CD14-positive monocyte (primary cell): ENCODE data around the gene ELN. TPM values are rescaled to one million over a fixed set of nuclear protein-coding genes. Genes with fewer than 3 reads are reported as not detected.

Source experiments
- DNase-seq, 3 donors: peaks; one replicate each; pipeline ENCODE4 v3.0.0-alpha.2; 2011 to 2022
- H2AFZ ChIP-seq: 2 replicates; pipeline ENCODE4 v1.6.0; 2012; ENCODE audit warnings: mild to moderate bottlenecking, low read depth, low read length, inconsistent platforms; ENCODE audit not compliant: insufficient read depth, poor library complexity, severe bottlenecking
- H3K27ac ChIP-seq, 2 donors: 1 replicate in 1 of 2; 2 replicates in 1 of 2; pipeline ENCODE4 v1.5.1; 2012 to 2013; ENCODE audit warnings: low read length in 2 of 2, control low read depth in 1 of 2, inconsistent platforms in 1 of 2, low read depth in 1 of 2, mild to moderate bottlenecking in 1 of 2
- H3K27me3 ChIP-seq, 2 donors: one replicate each; pipeline versions ENCODE4 v1.6.0 to v1.6.1; 2011 to 2013; ENCODE audit warnings: low read length in 2 of 2; ENCODE audit not compliant: control insufficient read depth in 2 of 2, insufficient read depth in 2 of 2
- H3K36me3 ChIP-seq, 2 donors: replicated peaks in 1 of 2; 1 replicate in 1 of 2; 2 replicates in 1 of 2; pipeline versions ENCODE4 v1.5.1 to v1.6.1; 2012 to 2013; ENCODE audit warnings: low read length in 2 of 2, control low read depth in 1 of 2, inconsistent platforms in 1 of 2, mild to moderate bottlenecking in 1 of 2; ENCODE audit not compliant: insufficient read depth in 2 of 2, control insufficient read depth in 1 of 2
- H3K4me1 ChIP-seq, 2 donors: 1 replicate in 1 of 2; 2 replicates in 1 of 2; pipeline versions ENCODE4 v1.5.1 to v1.6.1; 2012 to 2013; ENCODE audit warnings: low read length in 2 of 2, control low read depth in 1 of 2, inconsistent platforms in 1 of 2, mild to moderate bottlenecking in 1 of 2, moderate library complexity in 1 of 2; ENCODE audit not compliant: insufficient read depth in 2 of 2, control insufficient read depth in 1 of 2
- H3K4me2 ChIP-seq: replicated peaks from 2 replicates; pipeline ENCODE3; 2012; ENCODE audit warnings: low read length, moderate library complexity, mild to moderate bottlenecking; ENCODE audit not compliant: poor library complexity, severe bottlenecking; ENCODE audit errors: extremely low read depth
- H3K4me3 ChIP-seq, 3 experiments: fragments of 200-600 bp in 1 of 3; sonication (generic) in 1 of 3; replicated peaks in 1 of 3; 1 replicate in 2 of 3; 2 replicates in 1 of 3; pipeline ENCODE4 v1.5.1; 2011 to 2013; ENCODE audit warnings: low read length in 3 of 3, mild to moderate bottlenecking in 3 of 3, control low read depth in 2 of 3, low read depth in 2 of 3, inconsistent platforms in 1 of 3, moderate library complexity in 1 of 3
- H3K79me2 ChIP-seq: 2 replicates; pipeline ENCODE4 v1.6.0; 2012; ENCODE audit warnings: mild to moderate bottlenecking, control low read depth, inconsistent platforms, low read length, moderate library complexity; ENCODE audit not compliant: insufficient read depth
- H3K9ac ChIP-seq: 2 replicates; pipeline ENCODE4 v1.6.0; 2017; ENCODE audit warnings: low read length, mild to moderate bottlenecking; ENCODE audit not compliant: insufficient read depth, poor library complexity, severe bottlenecking
- H3K9me3 ChIP-seq, 2 donors: replicated peaks in 1 of 2; 1 replicate in 1 of 2; 2 replicates in 1 of 2; pipeline versions ENCODE4 v1.5.1 to v1.6.1; 2012 to 2013; ENCODE audit warnings: low read length in 2 of 2, control low read depth in 1 of 2; ENCODE audit not compliant: control insufficient read depth in 1 of 2, insufficient read depth in 1 of 2
- H4K20me1 ChIP-seq: 2 replicates; pipeline ENCODE4 v1.6.0; 2012; ENCODE audit warnings: mild to moderate bottlenecking, low read length, control low read depth, moderate library complexity; ENCODE audit not compliant: insufficient read depth
- H3K27ac Mint-ChIP-seq, 7 donors: one replicate each; pipeline ENCODE4 v1.8.0; 2020; ENCODE audit warnings: mild to moderate bottlenecking in 7 of 7, mixed read lengths in 7 of 7, moderate library complexity in 6 of 7, inconsistent platforms in 2 of 7
- H3K27me3 Mint-ChIP-seq, 3 donors: one replicate each; pipeline ENCODE4 v1.8.0; 2021 to 2022; ENCODE audit warnings: low read depth in 3 of 3, mild to moderate bottlenecking in 3 of 3, mixed read lengths in 3 of 3, moderate library complexity in 3 of 3, inconsistent platforms in 1 of 3
- H3K36me3 Mint-ChIP-seq, 2 donors: one replicate each; pipeline ENCODE4 v1.8.0; 2020; ENCODE audit warnings: mixed read lengths in 2 of 2, inconsistent platforms in 1 of 2, mild to moderate bottlenecking in 1 of 2
- H3K4me1 Mint-ChIP-seq: one replicate; pipeline ENCODE4 v1.8.0; 2020; ENCODE audit warnings: mild to moderate bottlenecking, mixed read lengths
- H3K4me3 Mint-ChIP-seq, 2 donors: one replicate each; pipeline ENCODE4 v1.8.0; 2020; ENCODE audit warnings: mild to moderate bottlenecking in 2 of 2, mixed read lengths in 2 of 2, moderate library complexity in 1 of 2
- H3K9me3 Mint-ChIP-seq, 7 donors: one replicate each; pipeline ENCODE4 v1.8.0; 2020 to 2022; ENCODE audit warnings: mixed read lengths in 7 of 7, mild to moderate bottlenecking in 6 of 7, moderate library complexity in 6 of 7, inconsistent platforms in 2 of 7
- CTCF ChIP-seq: fragments of 200-600 bp; IDR thresholded peaks from one replicate; pipeline ENCODE4 v1.8.0; 2022; ENCODE audit warnings: antibody characterized with exemption, mild to moderate bottlenecking
- WGBS: methylation state at CpG from one replicate; pipeline ENCODE4 v1.1.5; 2013; ENCODE audit warnings: missing lambda C conversion rate; ENCODE audit not compliant: insufficient coverage; 5-methylcytosine and 5-hydroxymethylcytosine counted together
- intact Hi-C, 2 donors: fragments of 100-400 bp; cut with micrococcal nuclease; formaldehyde crosslinking; loops; one replicate each; pipeline versions ENCODE4 v1.15.0 to v1.15.1; 2023
- polyA plus RNA-seq, 3 donors: library from polyadenylated mRNA; depleted of rRNA in 1 of 3; unstranded in 2 of 3; stranded (reverse) in 1 of 3; fragments of 300-500 nt in 2 of 3; fragments of >200 nt in 1 of 3; fragmentation: Illumina TruSeq in 2 of 3; gene quantifications; 1 replicate in 2 of 3; 2 replicates in 1 of 3; pipeline ENCODE4 v1.2.3, GENCODE V29; 2012 to 2021

The ELN gene
- polyA plus RNA-seq, 3 donors, result not detected

- Histone ChIP-seq H3K4me1 (no peaks in the 10 kb centered on the region), H3K4me3 (no peak overlapping the region), H3K9me3 (no peaks in the 10 kb centered on the region), H3K27me3 (no peaks in the 10 kb centered on the region), H3K9ac (no peak overlapping the region), H3K27ac (no peak overlapping the region), H4K20me1 (no peaks in the 10 kb centered on the region), H2AFZ (no peak overlapping the region), H3K36me3 (no peaks in the 10 kb centered on the region), H3K79me2 (no peaks in the 10 kb centered on the region), H3K4me2 (no peak overlapping the region)
- H3K27ac Mint-ChIP-seq, result no peak overlapping the region
- peaks cover 0 to 5% (median 0%) of the 10 kb centered on the region in 3 donors for H3K27me3 Mint-ChIP-seq
- TF ChIP-seq CTCF, result no peak
- no peaks in the 10 kb centered on the region for H3K4me1 Mint-ChIP-seq
- no peak overlapping the region for H3K4me3 Mint-ChIP-seq
- no peak for DNase-seq
- H3K9me3 Mint-ChIP-seq, result peaks cover 0 to 5% (median 0%) of the 10 kb centered on the region in 7 donors
- WGBS, result 100% methylated on average over 2 of the region's 3 CpGs
- intact Hi-C loops, result no loop called here
- H3K36me3 Mint-ChIP-seq, result no peaks in the 10 kb centered on the region
Measured at GRCh38 chr7:74071121-74071520, 43.1 kb downstream of the ELN start.

- no peaks in the 10 kb centered on the region for H3K9me3 ChIP-seq
- no peaks in the 10 kb centered on the region for H3K79me2 ChIP-seq
- no peaks in the 10 kb centered on the region for H3K4me1 Mint-ChIP-seq
- H3K4me3 Mint-ChIP-seq, result no peak overlapping the region
- H3K27me3 Mint-ChIP-seq, result no peaks in the 10 kb centered on the region
- WGBS, result no CpG with 5 or more reads among the region's 1 CpG
- H3K27ac Mint-ChIP-seq, result no peak overlapping the region
- intact Hi-C loops, result no loop called here
- peaks cover 0 to 5% (median 0%) of the 10 kb centered on the region in 7 donors for H3K9me3 Mint-ChIP-seq
- no peaks in the 10 kb centered on the region for H3K4me1 ChIP-seq
- TF ChIP-seq CTCF, result no peak
- H3K9ac ChIP-seq, result no peak overlapping the region
- no peak overlapping the region for H2AFZ ChIP-seq
- H3K27ac ChIP-seq, result no peak overlapping the region
- no peaks in the 10 kb centered on the region for H3K36me3 Mint-ChIP-seq
- no peaks in the 10 kb centered on the region for H3K27me3 ChIP-seq
- H3K4me3 ChIP-seq, result no peak overlapping the region
- DNase-seq, result no peak
- H4K20me1 ChIP-seq, result no peaks in the 10 kb centered on the region
- no peaks in the 10 kb centered on the region for H3K36me3 ChIP-seq
- no peak overlapping the region for H3K4me2 ChIP-seq
Measured at GRCh38 chr7:74074770-74075169, 46.8 kb downstream of the ELN start.
